Loucy (cell line): ENCODE results near the gene VWA8.

Experiments
- EZH2phosphoT487 ChIP-seq: fragments of 200-600 bp; IDR thresholded peaks from 2 replicates; pipeline ENCODE4 v1.6.1; 2018; ENCODE audit warnings: antibody characterized with exemption, mild to moderate bottlenecking, moderate library complexity, borderline replicate concordance
- TF ChIP-seq, protein P1 (sequence below): fragments of 200-600 bp; sonication (generic); conservative IDR thresholded peaks from 2 replicates; pipeline ENCODE4 v1.5.1; 2014; ENCODE audit warnings: mild to moderate bottlenecking, antibody characterized with exemption, low read length

- TF ChIP-seq, protein P1, sequence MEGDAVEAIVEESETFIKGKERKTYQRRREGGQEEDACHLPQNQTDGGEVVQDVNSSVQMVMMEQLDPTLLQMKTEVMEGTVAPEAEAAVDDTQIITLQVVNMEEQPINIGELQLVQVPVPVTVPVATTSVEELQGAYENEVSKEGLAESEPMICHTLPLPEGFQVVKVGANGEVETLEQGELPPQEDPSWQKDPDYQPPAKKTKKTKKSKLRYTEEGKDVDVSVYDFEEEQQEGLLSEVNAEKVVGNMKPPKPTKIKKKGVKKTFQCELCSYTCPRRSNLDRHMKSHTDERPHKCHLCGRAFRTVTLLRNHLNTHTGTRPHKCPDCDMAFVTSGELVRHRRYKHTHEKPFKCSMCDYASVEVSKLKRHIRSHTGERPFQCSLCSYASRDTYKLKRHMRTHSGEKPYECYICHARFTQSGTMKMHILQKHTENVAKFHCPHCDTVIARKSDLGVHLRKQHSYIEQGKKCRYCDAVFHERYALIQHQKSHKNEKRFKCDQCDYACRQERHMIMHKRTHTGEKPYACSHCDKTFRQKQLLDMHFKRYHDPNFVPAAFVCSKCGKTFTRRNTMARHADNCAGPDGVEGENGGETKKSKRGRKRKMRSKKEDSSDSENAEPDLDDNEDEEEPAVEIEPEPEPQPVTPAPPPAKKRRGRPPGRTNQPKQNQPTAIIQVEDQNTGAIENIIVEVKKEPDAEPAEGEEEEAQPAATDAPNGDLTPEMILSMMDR: no peak
- no peak for TF ChIP-seq EZH2phosphoT487
Observed at GRCh38 chr13:41599619-41600018, 361.3 kb downstream of the VWA8 start.
